Activated naive CD8-positive, alpha-beta T cell treated with anti-CD3 and anti-CD28 coated beads, Interleukin-2, amount 10 ng/mL, durations not matched to agents 7 days and 5 days (primary cell): ENCODE measurements around the gene SH2D3C. TPM values are rescaled to one million over a fixed set of nuclear protein-coding genes. Genes with fewer than 3 reads are reported as not detected.

Source experiments
- ATAC-seq: fragments of 150-1000 bp; cut with Tn5 transposase; one replicate; pipeline ENCODE4 v1.10.0; 2021; ENCODE audit warnings: low read depth, moderate library complexity
- POLR2A ChIA-PET: fragments of 350-600 bp; sonication (Branson Sonifier 250); formaldehyde crosslinking; loops from one replicate; lab custom pipeline; 2021; ENCODE audit warnings: antibody characterized with exemption; lab: Charles Lee
- DNase-seq: peaks from one replicate; pipeline ENCODE4 v3.0.0; 2021
- H3K27ac Mint-ChIP-seq: one replicate; pipeline ENCODE4 v1.8.0; 2022; ENCODE audit warnings: mild to moderate bottlenecking, mixed read lengths
- H3K27me3 Mint-ChIP-seq: one replicate; pipeline ENCODE4 v1.8.0; 2022; ENCODE audit warnings: mild to moderate bottlenecking, moderate library complexity, mixed read lengths
- H3K36me3 Mint-ChIP-seq: one replicate; pipeline ENCODE4 v1.8.0; 2021; ENCODE audit warnings: mild to moderate bottlenecking, mixed read lengths
- H3K4me1 Mint-ChIP-seq: one replicate; pipeline ENCODE4 v1.8.0; 2021; ENCODE audit warnings: mixed read lengths
- H3K4me3 Mint-ChIP-seq: one replicate; pipeline ENCODE4 v1.8.0; 2022; ENCODE audit warnings: mild to moderate bottlenecking, moderate library complexity, mixed read lengths
- H3K9me3 Mint-ChIP-seq: one replicate; pipeline ENCODE4 v1.8.0; 2021; ENCODE audit warnings: mixed read lengths
- total RNA-seq, 2 experiments: library from RNA; stranded (reverse); gene quantifications; one replicate each; pipeline ENCODE4 v1.2.3, GENCODE V29; 2021

Gene SH2D3C
- total RNA-seq: 10 to 100 TPM; 64.6 to 67.1 TPM

- peak within 1 kb of the TSS; percentile 99 for H3K27ac Mint-ChIP-seq
- H3K36me3 Mint-ChIP-seq: peaks cover 23% of the 10 kb centered on the region
- H3K4me3 Mint-ChIP-seq: peak within 1 kb of the TSS; percentile 100
- no peaks in the 10 kb centered on the region for H3K9me3 Mint-ChIP-seq
- H3K4me1 Mint-ChIP-seq: peaks cover 45% of the 10 kb centered on the region
- POLR2A ChIA-PET: interaction anchor here (0.6 to 2.5 kb wide), 14 partner anchors 8 to 316 kb away, joined by 3 to 27 read pairs (median 5); partner anchors contain the start of genes FPGS, ST6GALNAC4 and TOR2A
- H3K27me3 Mint-ChIP-seq: no peaks in the 10 kb centered on the region
- DNase-seq: peak; percentile 73
- peak; percentile 28 for ATAC-seq
Measured at GRCh38 chr9:127778280-127779135, at the start of gene SH2D3C. Gene SH2D3C (minus strand): TSS chr9:127778666. CDS start chr9:127778627, 39 bp downstream.

GRCh38 chr9:127826253-127826913, 47.9 kb upstream of the SH2D3C start:
- no peaks in the 10 kb centered on the region for H3K27me3 Mint-ChIP-seq
- POLR2A ChIA-PET: no interaction called here
- no peaks in the 10 kb centered on the region for H3K36me3 Mint-ChIP-seq
- no peak overlapping the region for H3K27ac Mint-ChIP-seq
- H3K4me1 Mint-ChIP-seq: no peaks in the 10 kb centered on the region
- no peak overlapping the region for H3K4me3 Mint-ChIP-seq
- no peaks in the 10 kb centered on the region for H3K9me3 Mint-ChIP-seq
- DNase-seq (no peak), ATAC-seq (no peak)

GRCh38 chr9:127825319-127826051, 47.0 kb upstream of the SH2D3C start:
- H3K27me3 Mint-ChIP-seq: no peaks in the 10 kb centered on the region
- H3K9me3 Mint-ChIP-seq: no peaks in the 10 kb centered on the region
- H3K27ac Mint-ChIP-seq: no peak overlapping the region
- no peak for ATAC-seq
- DNase-seq: no peak
- no peaks in the 10 kb centered on the region for H3K4me1 Mint-ChIP-seq
- POLR2A ChIA-PET: interaction anchor here (0.9 kb wide), 1 partner anchor 28 kb away, joined by 8 read pairs; no protein-coding TSS in a partner anchor
- no peak overlapping the region for H3K4me3 Mint-ChIP-seq
- no peaks in the 10 kb centered on the region for H3K36me3 Mint-ChIP-seq

- DNase-seq (no peak), ATAC-seq (no peak)
- Mint-ChIP-seq H3K36me3 (no peaks in the 10 kb centered on the region), H3K9me3 (no peaks in the 10 kb centered on the region), H3K27me3 (no peaks in the 10 kb centered on the region), H3K4me3 (no peak overlapping the region), H3K4me1 (no peaks in the 10 kb centered on the region), H3K27ac (no peak overlapping the region)
- POLR2A ChIA-PET: no interaction called here
Measured at GRCh38 chr9:127822108-127822507, 43.6 kb upstream of the SH2D3C start.

GRCh38 chr9:127818574-127818973, 40.1 kb upstream of the SH2D3C start:
- H3K4me3 Mint-ChIP-seq: no peak overlapping the region
- no peaks in the 10 kb centered on the region for H3K36me3 Mint-ChIP-seq
- no peak overlapping the region for H3K27ac Mint-ChIP-seq
- DNase-seq (no peak), ATAC-seq (no peak)
- no peaks in the 10 kb centered on the region for H3K4me1 Mint-ChIP-seq
- H3K27me3 Mint-ChIP-seq: no peaks in the 10 kb centered on the region
- POLR2A ChIA-PET: interaction anchor here (0.5 to 1.3 kb wide), 3 partner anchors 10 to 147 kb away, joined by 3 to 5 read pairs (median 3); no protein-coding TSS in a partner anchor
- no peaks in the 10 kb centered on the region for H3K9me3 Mint-ChIP-seq

GRCh38 chr9:127817881-127818434, 39.5 kb upstream of the SH2D3C start:
- no peaks in the 10 kb centered on the region for H3K9me3 Mint-ChIP-seq
- POLR2A ChIA-PET: interaction anchor here (0.5 to 1.1 kb wide), 4 partner anchors 9 to 148 kb away, joined by 3 to 5 read pairs (median 3); no protein-coding TSS in a partner anchor
- DNase-seq (no peak), ATAC-seq (no peak)
- H3K27ac Mint-ChIP-seq: peak overlapping the region; percentile 4
- H3K27me3 Mint-ChIP-seq: no peaks in the 10 kb centered on the region
- no peaks in the 10 kb centered on the region for H3K36me3 Mint-ChIP-seq
- H3K4me3 Mint-ChIP-seq: no peak overlapping the region
- no peaks in the 10 kb centered on the region for H3K4me1 Mint-ChIP-seq

GRCh38 chr9:127816728-127817127, 38.3 kb upstream of the SH2D3C start:
- POLR2A ChIA-PET: interaction anchor here (0.9 kb wide), 1 partner anchor 15 kb away, joined by 3 read pairs; no protein-coding TSS in a partner anchor
- no peaks in the 10 kb centered on the region for H3K4me1 Mint-ChIP-seq
- DNase-seq (no peak), ATAC-seq (no peak)
- no peak overlapping the region for H3K27ac Mint-ChIP-seq
- H3K9me3 Mint-ChIP-seq: no peaks in the 10 kb centered on the region
- H3K4me3 Mint-ChIP-seq: no peak overlapping the region
- H3K36me3 Mint-ChIP-seq: peaks cover under 1% of the 10 kb centered on the region
- H3K27me3 Mint-ChIP-seq: no peaks in the 10 kb centered on the region

- Mint-ChIP-seq H3K4me3 (no peak overlapping the region), H3K27me3 (no peaks in the 10 kb centered on the region), H3K4me1 (no peaks in the 10 kb centered on the region), H3K27ac (no peak overlapping the region), H3K9me3 (no peaks in the 10 kb centered on the region), H3K36me3 (peaks cover 2% of the 10 kb centered on the region)
- ATAC-seq (no peak), DNase-seq (no peak)
- POLR2A ChIA-PET: no interaction called here
Measured at GRCh38 chr9:127816362-127816725, 37.9 kb upstream of the SH2D3C start.

- DNase-seq (no peak), ATAC-seq (no peak)
- POLR2A ChIA-PET: no interaction called here
- Mint-ChIP-seq H3K4me1 (no peaks in the 10 kb centered on the region), H3K9me3 (no peaks in the 10 kb centered on the region), H3K36me3 (peaks cover 2% of the 10 kb centered on the region), H3K27ac (no peak overlapping the region), H3K27me3 (no peaks in the 10 kb centered on the region), H3K4me3 (no peak overlapping the region)
Measured at GRCh38 chr9:127815512-127816361, 37.3 kb upstream of the SH2D3C start.

- DNase-seq (no peak), ATAC-seq (no peak)
- peaks cover 4% of the 10 kb centered on the region for H3K36me3 Mint-ChIP-seq
- no peaks in the 10 kb centered on the region for H3K4me1 Mint-ChIP-seq
- H3K9me3 Mint-ChIP-seq: no peaks in the 10 kb centered on the region
- POLR2A ChIA-PET: interaction anchor here (0.6 kb wide), 2 partner anchors 18 to 263 kb away, joined by 4 read pairs; no protein-coding TSS in a partner anchor
- no peaks in the 10 kb centered on the region for H3K27me3 Mint-ChIP-seq
- no peak overlapping the region for H3K4me3 Mint-ChIP-seq
- no peak overlapping the region for H3K27ac Mint-ChIP-seq
Measured at GRCh38 chr9:127814619-127815511, 36.4 kb upstream of the SH2D3C start.

GRCh38 chr9:127813686-127814226, 35.3 kb upstream of the SH2D3C start:
- no peaks in the 10 kb centered on the region for H3K27me3 Mint-ChIP-seq
- H3K9me3 Mint-ChIP-seq: no peaks in the 10 kb centered on the region
- H3K36me3 Mint-ChIP-seq: peaks cover 6% of the 10 kb centered on the region
- H3K27ac Mint-ChIP-seq: no peak overlapping the region
- POLR2A ChIA-PET: interaction anchor here (0.6 kb wide), 1 partner anchor 264 kb away, joined by 4 read pairs; no protein-coding TSS in a partner anchor
- ATAC-seq: no peak
- no peak for DNase-seq
- H3K4me3 Mint-ChIP-seq: no peak overlapping the region
- no peaks in the 10 kb centered on the region for H3K4me1 Mint-ChIP-seq
